ENCODE measurements around the gene KRTAP12-4.

KRTAP12-4 gene

GRCh38 chr21:44614161-44614631 is 40.3 kb downstream of the KRTAP12-4 start:
- Histone ChIP-seq H3K36me3 (ENCODE audit: control insufficient read depth, insufficient read depth, low read length) (no peaks in the 10 kb centered on the region), H2AFZ (no peak overlapping the region), H3K27ac (no peak overlapping the region), H3K9me3 (ENCODE audit: control insufficient read depth, low read length) (no peaks in the 10 kb centered on the region), H3K4me1 (no peaks in the 10 kb centered on the region), H3K4me3 (ENCODE audit: low read depth, low read length) (no peak overlapping the region), H3K4me2 (ENCODE audit: low read length) (no peak overlapping the region), H3K9ac (no peak overlapping the region), H3K27me3 (ENCODE audit: control insufficient read depth, insufficient read depth, low read length) (no peaks in the 10 kb centered on the region), H3K79me2 (no peaks in the 10 kb centered on the region)
- no peak for TF ChIP-seq CTCF (IDR thresholded peaks at IDR 0.05)

DNA sequence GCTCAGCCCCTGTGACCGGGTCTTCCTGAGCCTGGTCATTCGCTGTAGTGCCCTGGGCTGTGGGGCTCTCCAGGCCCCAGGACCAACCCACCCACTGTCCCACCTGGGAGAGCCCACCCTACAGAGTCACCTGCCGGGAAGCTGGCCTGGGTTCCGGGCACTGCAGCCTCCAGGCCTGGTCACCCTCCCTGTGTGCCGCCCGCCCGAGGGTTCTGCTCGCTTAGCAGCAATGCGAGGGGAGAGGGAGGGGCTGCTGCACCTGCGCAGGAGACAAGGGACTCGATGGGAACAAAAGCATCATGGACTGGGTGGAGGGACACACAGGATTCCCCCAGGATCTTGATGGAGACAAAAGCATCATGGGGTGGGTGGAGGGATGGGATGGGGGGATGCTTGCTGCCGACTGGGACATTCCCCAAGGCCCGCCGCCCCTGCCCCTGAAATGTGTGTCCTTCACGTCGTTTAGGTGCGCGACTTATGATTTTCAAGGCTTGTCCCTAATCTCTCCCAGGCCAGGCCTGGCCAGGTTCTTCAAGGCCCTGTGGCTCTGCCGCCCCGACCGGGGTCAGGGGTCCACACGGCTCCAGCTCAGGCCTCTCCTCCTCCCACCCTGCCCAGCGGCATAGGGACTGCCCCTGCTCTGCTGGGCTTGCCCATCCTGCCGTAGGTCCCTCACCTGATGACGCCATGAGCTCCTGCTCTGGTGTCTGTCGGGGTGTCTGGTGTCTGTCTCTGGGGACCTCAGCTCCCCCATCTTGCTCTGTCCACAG is 40.9 kb downstream of the KRTAP12-4 start:
- no peak overlapping the region for H3K4me2 ChIP-seq (ENCODE audit: low read length)
- H3K27ac ChIP-seq = no peak overlapping the region
- no peaks in the 10 kb centered on the region for H3K4me1 ChIP-seq
- H3K4me3 ChIP-seq (ENCODE audit: low read depth, low read length) = no peak overlapping the region
- no peaks in the 10 kb centered on the region for H3K9me3 ChIP-seq (ENCODE audit: control insufficient read depth, low read length)
- H3K27me3 ChIP-seq (ENCODE audit: control insufficient read depth, insufficient read depth, low read length) = no peaks in the 10 kb centered on the region
- no peak for TF ChIP-seq CTCF (IDR thresholded peaks at IDR 0.05)
- H3K79me2 ChIP-seq = no peaks in the 10 kb centered on the region
- H3K9ac ChIP-seq = no peak overlapping the region
- no peak overlapping the region for H2AFZ ChIP-seq
- H3K36me3 ChIP-seq (ENCODE audit: control insufficient read depth, insufficient read depth, low read length) = no peaks in the 10 kb centered on the region

- Histone ChIP-seq H3K79me2 (no peaks in the 10 kb centered on the region), H3K27ac (no peak overlapping the region), H3K27me3 (ENCODE audit: control insufficient read depth, insufficient read depth, low read length) (no peaks in the 10 kb centered on the region), H3K9ac (no peak overlapping the region), H3K36me3 (ENCODE audit: control insufficient read depth, insufficient read depth, low read length) (no peaks in the 10 kb centered on the region), H3K4me1 (no peaks in the 10 kb centered on the region), H3K4me2 (ENCODE audit: low read length) (no peak overlapping the region), H3K4me3 (ENCODE audit: low read depth, low read length) (no peak overlapping the region), H3K9me3 (ENCODE audit: control insufficient read depth, low read length) (no peaks in the 10 kb centered on the region), H2AFZ (no peak overlapping the region)
- no peak for TF ChIP-seq CTCF (IDR thresholded peaks at IDR 0.05)
Observed at GRCh38 chr21:44612669-44613229, 41.7 kb downstream of the KRTAP12-4 start.

DNA sequence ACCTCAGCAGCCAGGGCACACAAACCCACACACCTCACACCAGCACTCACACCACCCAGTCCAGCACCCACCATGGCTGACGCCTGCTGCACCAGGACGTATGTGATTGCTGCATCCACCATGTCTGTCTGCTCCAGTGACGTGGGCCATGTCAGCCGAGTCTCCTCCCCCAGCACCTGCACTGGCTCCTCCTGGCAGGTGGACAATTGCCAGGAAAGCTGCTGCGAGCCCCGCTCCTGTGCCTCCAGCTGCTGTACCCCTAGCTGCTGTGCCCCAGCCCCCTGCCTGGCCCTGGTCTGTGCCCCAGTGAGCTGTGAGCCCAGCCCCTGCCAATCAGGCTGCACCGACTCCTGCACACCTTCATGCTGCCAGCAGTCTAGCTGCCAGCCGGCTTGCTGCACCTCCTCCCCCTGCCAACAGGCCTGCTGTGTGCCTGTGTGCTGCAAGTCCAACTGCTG is 42.4 kb downstream of the KRTAP12-4 start, which contains the start of gene KRTAP10-8:
Gene KRTAP10-8, plus strand, starts transcription at position 51 of the 458 bp plus-strand sequence. Its CDS starts 22 bp downstream, at position 73.
- Histone ChIP-seq H3K36me3 (ENCODE audit: control insufficient read depth, insufficient read depth, low read length) (no peaks in the 10 kb centered on the region), H3K4me2 (ENCODE audit: low read length) (no peak within 1 kb of the TSS), H3K79me2 (no peaks in the 10 kb centered on the region), H3K27ac (no peak within 1 kb of the TSS), H3K27me3 (ENCODE audit: control insufficient read depth, insufficient read depth, low read length) (no peaks in the 10 kb centered on the region), H3K4me1 (no peaks in the 10 kb centered on the region), H3K9ac (no peak within 1 kb of the TSS), H3K9me3 (ENCODE audit: control insufficient read depth, low read length) (no peaks in the 10 kb centered on the region), H2AFZ (no peak within 1 kb of the TSS), H3K4me3 (ENCODE audit: low read depth, low read length) (no peak within 1 kb of the TSS)
- TF ChIP-seq CTCF (IDR thresholded peaks at IDR 0.05) = no peak

All from parathyroid adenoma (tissue), 2 donors.